ENCODE measurements around the gene CAVIN1. TPM values are rescaled to one million over a fixed set of nuclear protein-coding genes. Genes with fewer than 3 reads are reported as not detected.

Gene CAVIN1
- total and polyA plus RNA-seq, 4 donors, result 110 to 277 (median 159) TPM

GRCh38 chr17:42413464-42414040, 9.5 kb downstream of the CAVIN1 start:
- no peak for TF ChIP-seq CTCF (IDR thresholded peaks at IDR 0.05; ENCODE audit: control extremely low read depth, extremely low read depth)
- H3K27me3 ChIP-seq (ENCODE audit: control insufficient read depth in 3 of 3, insufficient read depth in 3 of 3, low read length in 2 of 3), result no peaks in the 10 kb centered on the region
- no peak overlapping the region for H3K4me3 ChIP-seq
- WGBS, 2 donors, result 59 to 77% methylated on average over 3 of the region's 3 CpGs
- no peaks in the 10 kb centered on the region for H3K36me3 ChIP-seq (ENCODE audit: control insufficient read depth in 4 of 4, insufficient read depth in 4 of 4, low read length in 4 of 4)
- no peak overlapping the region for H3K9ac ChIP-seq (ENCODE audit: insufficient read depth in 1 of 2, low read length in 2 of 2)
- peaks cover 6 to 34% (median 18%) of the 10 kb centered on the region in 5 donors for H3K4me1 ChIP-seq (ENCODE audit: control insufficient read depth in 5 of 5, insufficient read depth in 5 of 5, low read length in 5 of 5)
- H3K27ac ChIP-seq (ENCODE audit: low read depth in 1 of 2, low read length in 1 of 2), result peak overlapping the region; percentile 24 to 45
- DNase-seq (no peak), ATAC-seq (ENCODE audit: insufficient read depth, low FRiP score) (no peak)
- no peaks in the 10 kb centered on the region for H3K9me3 ChIP-seq (ENCODE audit: control insufficient read depth in 4 of 4, insufficient read depth in 3 of 4, low read length in 3 of 4)

GRCh38 chr17:42411905-42412679, 11.0 kb downstream of the CAVIN1 start:
- Histone ChIP-seq H3K27me3 (ENCODE audit: control insufficient read depth in 3 of 3, insufficient read depth in 3 of 3, low read length in 2 of 3) (no peaks in the 10 kb centered on the region), H3K4me1 (ENCODE audit: control insufficient read depth in 5 of 5, insufficient read depth in 5 of 5, low read length in 5 of 5) (peaks cover 5 to 34% (median 26%) of the 10 kb centered on the region in 5 donors), H3K9me3 (ENCODE audit: control insufficient read depth in 4 of 4, insufficient read depth in 3 of 4, low read length in 3 of 4) (no peaks in the 10 kb centered on the region), H3K4me3 (no peak overlapping the region), H3K9ac (ENCODE audit: insufficient read depth in 1 of 2, low read length in 2 of 2) (no peak overlapping the region), H3K27ac (ENCODE audit: low read depth in 1 of 2, low read length in 1 of 2) (peak overlapping the region; percentile 24 to 73), H3K36me3 (ENCODE audit: control insufficient read depth in 4 of 4, insufficient read depth in 4 of 4, low read length in 4 of 4) (no peaks in the 10 kb centered on the region)
- TF ChIP-seq CTCF (IDR thresholded peaks at IDR 0.05; ENCODE audit: control extremely low read depth, extremely low read depth), result no peak
- DNase-seq, result no peak
- 73 to 85% methylated on average over 11 of the region's 11 CpGs for WGBS, 2 donors
- ATAC-seq (ENCODE audit: insufficient read depth, low FRiP score), result no peak

- H3K36me3 ChIP-seq (ENCODE audit: control insufficient read depth in 4 of 4, insufficient read depth in 4 of 4, low read length in 4 of 4), result no peaks in the 10 kb centered on the region
- WGBS, 2 donors, result 50 to 57% methylated on average over 4 of the region's 4 CpGs
- H3K9me3 ChIP-seq (ENCODE audit: control insufficient read depth in 4 of 4, insufficient read depth in 3 of 4, low read length in 3 of 4), result no peaks in the 10 kb centered on the region
- ATAC-seq (ENCODE audit: insufficient read depth, low FRiP score) (no peak), DNase-seq (no peak)
- H3K4me1 ChIP-seq (ENCODE audit: control insufficient read depth in 5 of 5, insufficient read depth in 5 of 5, low read length in 5 of 5), result peaks cover 5 to 37% (median 23%) of the 10 kb centered on the region in 5 donors
- H3K27ac ChIP-seq (ENCODE audit: low read depth in 1 of 2, low read length in 1 of 2), result peak overlapping the region; percentile 24 to 73
- no peak overlapping the region for H3K4me3 ChIP-seq
- H3K9ac ChIP-seq (ENCODE audit: insufficient read depth in 1 of 2, low read length in 2 of 2), result peak overlapping the region in 1 of 2 donors; percentile 32
- no peak for TF ChIP-seq CTCF (IDR thresholded peaks at IDR 0.05; ENCODE audit: control extremely low read depth, extremely low read depth)
- no peaks in the 10 kb centered on the region for H3K27me3 ChIP-seq (ENCODE audit: control insufficient read depth in 3 of 3, insufficient read depth in 3 of 3, low read length in 2 of 3)
Measured at GRCh38 chr17:42411361-42411760, 11.7 kb downstream of the CAVIN1 start.

All from lung (tissue), 12 donors.